ENCODE measurements around the gene DNAJC8. TPM values are rescaled to one million over a fixed set of nuclear protein-coding genes. Genes with fewer than 3 reads are reported as not detected.

The DNAJC8 gene
- total and polyA plus RNA-seq, 10 of the 15 experiments (the other 5 are each of a cell fraction or from before 2014, with no cell fraction given) = 91.2 to 296 (median 152) TPM

DNA sequence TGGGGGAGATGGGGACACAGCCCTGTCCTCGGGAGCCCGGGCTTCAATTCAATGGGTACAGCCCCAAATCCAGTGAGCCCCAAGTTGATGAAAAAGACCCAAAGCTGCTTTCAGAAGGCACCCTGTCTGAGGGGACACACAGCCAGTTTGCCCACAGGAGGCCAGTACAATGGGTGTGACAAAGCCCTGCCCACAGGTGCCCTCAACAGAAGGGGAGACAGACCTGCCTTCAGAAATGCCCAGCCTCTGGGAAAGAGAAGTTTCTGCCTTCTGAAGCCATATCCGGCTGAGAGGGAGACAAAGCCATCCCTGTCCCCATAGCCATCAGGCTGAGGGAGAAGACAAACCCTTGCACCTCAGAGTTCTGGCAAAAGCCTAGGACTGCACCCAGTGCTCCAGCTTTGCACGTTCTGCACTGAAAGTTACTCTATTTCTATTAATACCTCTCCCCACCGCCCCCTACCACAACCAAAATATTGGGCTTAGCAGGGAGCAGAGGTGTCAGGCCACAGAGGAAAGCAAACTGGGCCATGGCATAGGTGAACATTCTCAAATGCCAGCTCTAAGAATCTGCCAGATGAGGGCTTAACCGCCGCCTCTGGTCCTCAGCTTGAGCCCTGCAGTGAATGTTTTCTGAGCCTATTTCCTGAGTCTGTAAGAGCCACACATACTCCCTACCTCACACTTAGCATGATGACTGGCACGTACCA lies 38.3 kb downstream of the DNAJC8 start:
- ChIA-PET POLR2A (interaction anchor here (1.8 kb wide), 1 partner anchor 11 kb away, joined by 4 read pairs; no protein-coding TSS in a partner anchor), CTCF (interaction anchor here (0.8 to 3.0 kb wide), 4 partner anchors 11 to 21 kb away, joined by 3 to 8 read pairs (median 6); no protein-coding TSS in a partner anchor)
- in situ Hi-C loops (cut with MboI) = no loop called here

More for the DNA sequence above, 38.3 kb downstream of the DNAJC8 start:
- TF ChIP-seq ZNF217 (IDR thresholded peaks at IDR 0.05) = no peak
- TF ChIP-seq SIX5 (IDR thresholded peaks at IDR 0.05; ENCODE audit: low read depth, low read length, severe bottlenecking) = no peak
- no peak for TF ChIP-seq HDGF (IDR thresholded peaks at IDR 0.05)
- TF ChIP-seq, protein P1, sequence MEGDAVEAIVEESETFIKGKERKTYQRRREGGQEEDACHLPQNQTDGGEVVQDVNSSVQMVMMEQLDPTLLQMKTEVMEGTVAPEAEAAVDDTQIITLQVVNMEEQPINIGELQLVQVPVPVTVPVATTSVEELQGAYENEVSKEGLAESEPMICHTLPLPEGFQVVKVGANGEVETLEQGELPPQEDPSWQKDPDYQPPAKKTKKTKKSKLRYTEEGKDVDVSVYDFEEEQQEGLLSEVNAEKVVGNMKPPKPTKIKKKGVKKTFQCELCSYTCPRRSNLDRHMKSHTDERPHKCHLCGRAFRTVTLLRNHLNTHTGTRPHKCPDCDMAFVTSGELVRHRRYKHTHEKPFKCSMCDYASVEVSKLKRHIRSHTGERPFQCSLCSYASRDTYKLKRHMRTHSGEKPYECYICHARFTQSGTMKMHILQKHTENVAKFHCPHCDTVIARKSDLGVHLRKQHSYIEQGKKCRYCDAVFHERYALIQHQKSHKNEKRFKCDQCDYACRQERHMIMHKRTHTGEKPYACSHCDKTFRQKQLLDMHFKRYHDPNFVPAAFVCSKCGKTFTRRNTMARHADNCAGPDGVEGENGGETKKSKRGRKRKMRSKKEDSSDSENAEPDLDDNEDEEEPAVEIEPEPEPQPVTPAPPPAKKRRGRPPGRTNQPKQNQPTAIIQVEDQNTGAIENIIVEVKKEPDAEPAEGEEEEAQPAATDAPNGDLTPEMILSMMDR (IDR thresholded peaks at IDR 0.05 in 2 of 3, conservative IDR thresholded peaks at IDR 0.05 in 1 of 3; ENCODE audit: control insufficient read depth in 2 of 3, extremely low read depth in 1 of 3, insufficient read depth in 1 of 3, low read depth in 3 of 3, low read length in 3 of 3) = no peak
- TF ChIP-seq RFX5 (IDR thresholded peaks at IDR 0.05; ENCODE audit: low read depth, low read length) = no peak
- TF ChIP-seq RCOR1 (conservative IDR thresholded peaks at IDR 0.05; ENCODE audit: low read depth, low read length) = no peak
- no peak for TF ChIP-seq SUPT20H (IDR thresholded peaks at IDR 0.05; ENCODE audit: borderline replicate concordance, control insufficient read depth, low read depth, low read length)
- no peak for TF ChIP-seq YBX1 (IDR thresholded peaks at IDR 0.05)
- TF ChIP-seq GABPA (IDR thresholded peaks at IDR 0.05; ENCODE audit: low read depth) = no peak
- TF ChIP-seq PAX5 (IDR thresholded peaks at IDR 0.05; ENCODE audit: borderline replicate concordance, low read depth, low read length) = no peak
- no peak for TF ChIP-seq NFYB (IDR thresholded peaks at IDR 0.05; ENCODE audit: insufficient read depth, low read depth, low read length)
- FAIRE-seq (no peak), ATAC-seq (no peak; the same call in 2 of the 3 replicates), DNase-seq (ENCODE audit: low read depth, low spot score) (no peak)
- Histone ChIP-seq H2AFZ (ENCODE audit: control insufficient read depth, low read depth, low read length) (no peak overlapping the region), H3K36me3 (ENCODE audit: control insufficient read depth in 2 of 2, insufficient read depth in 2 of 2, low read length in 1 of 2) (peaks cover 9 to 13% of the 10 kb centered on the region in 2 experiments), H3K27ac (ENCODE audit: control insufficient read depth, insufficient read depth) (no peak overlapping the region), H3K79me2 (ENCODE audit: control insufficient read depth, insufficient read depth, low read length) (no peaks in the 10 kb centered on the region), H4K20me1 (ENCODE audit: control insufficient read depth, insufficient read depth) (no peaks in the 10 kb centered on the region), H3K27me3 (replicated peaks in 1 of 2; ENCODE audit: control insufficient read depth in 2 of 2, insufficient read depth in 2 of 2, low read length in 1 of 2) (no peaks in the 10 kb centered on the region), H3K9ac (ENCODE audit: control insufficient read depth, insufficient read depth, low read length) (no peak overlapping the region), H3K4me3 (no peak overlapping the region), H3K4me2 (ENCODE audit: control insufficient read depth, insufficient read depth) (no peak overlapping the region), H3K4me1 (ENCODE audit: control insufficient read depth, insufficient read depth, low read length) (peaks cover 28% of the 10 kb centered on the region), H3K9me3 (replicated peaks; ENCODE audit: control insufficient read depth, insufficient read depth, low read length) (peaks cover 2% of the 10 kb centered on the region; the same call in 2 of the 3 replicates)
- intact Hi-C loops (cut with micrococcal nuclease; ENCODE audit: unreplicated experiment) = no loop called here
- SMC1A ChIA-PET (ENCODE audit: uncharacterized antibody, unreplicated experiment) = interaction anchor here (1.1 to 22.7 kb wide), 4 partner anchors 11 to 104 kb away, joined by 4 to 445 read pairs (median 10); partner anchors contain the start of gene EYA3
- no TSS peak for BruUV-seq (replicated peaks)
- WGBS (ENCODE audit: insufficient coverage, insufficient replicate concordance, low lambda C conversion rate, missing lambda C conversion rate) = 81% methylated on average over 8 of the region's 8 CpGs
- RAD21 ChIA-PET (ENCODE audit: unreplicated experiment) = interaction anchor here (0.8 to 2.1 kb wide), 2 partner anchors 103 kb away, joined by 3 to 5 read pairs; no protein-coding TSS in a partner anchor

Measured in GM12878 (cell line).